ENCODE measurements around the gene AHI1.

The AHI1 gene

DNA sequence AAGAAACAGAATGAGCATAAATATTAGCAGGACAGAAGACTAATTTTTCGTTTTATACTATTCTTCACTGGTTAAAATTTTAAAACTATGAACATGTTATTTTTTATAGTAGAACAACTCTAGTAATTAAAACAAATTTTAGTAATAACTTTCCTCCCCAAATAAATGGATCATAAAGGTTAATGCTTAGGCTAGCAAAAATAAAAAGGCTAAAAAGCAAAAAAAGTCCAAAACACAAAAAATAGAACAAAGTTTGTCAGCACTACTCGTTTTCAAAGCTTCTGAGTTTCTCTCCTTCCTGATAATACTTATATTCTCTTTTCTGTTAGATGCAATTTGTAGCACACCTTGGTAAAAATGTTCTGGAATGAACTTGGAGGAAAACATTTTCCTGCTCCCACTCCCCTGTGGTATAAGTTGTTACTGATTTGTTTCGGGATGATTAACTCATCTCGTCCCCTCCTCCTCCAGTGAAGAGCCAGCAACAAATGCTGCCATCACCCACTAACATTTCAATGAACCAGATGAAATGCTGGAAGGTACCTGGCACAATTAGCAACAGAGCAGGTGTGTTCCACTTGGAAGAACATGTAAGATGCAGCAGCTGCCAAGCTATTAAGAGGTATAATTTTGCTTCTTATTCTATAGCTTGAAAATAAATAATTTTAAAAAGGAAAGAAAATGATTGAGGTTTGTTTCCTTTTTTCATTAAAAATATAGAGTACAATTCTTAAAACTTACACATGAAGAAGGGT, 185.9 kb downstream of the AHI1 start:
- no peak for DNase-seq (ENCODE audit: extremely low spot score)
- CTCF ChIA-PET = interaction anchor here (1.2 to 1.5 kb wide), 2 partner anchors 10 to 14 kb away, joined by 4 to 6 read pairs; no protein-coding TSS in a partner anchor
- POLR2A ChIA-PET = no interaction called here
- TF ChIP-seq, protein P1, sequence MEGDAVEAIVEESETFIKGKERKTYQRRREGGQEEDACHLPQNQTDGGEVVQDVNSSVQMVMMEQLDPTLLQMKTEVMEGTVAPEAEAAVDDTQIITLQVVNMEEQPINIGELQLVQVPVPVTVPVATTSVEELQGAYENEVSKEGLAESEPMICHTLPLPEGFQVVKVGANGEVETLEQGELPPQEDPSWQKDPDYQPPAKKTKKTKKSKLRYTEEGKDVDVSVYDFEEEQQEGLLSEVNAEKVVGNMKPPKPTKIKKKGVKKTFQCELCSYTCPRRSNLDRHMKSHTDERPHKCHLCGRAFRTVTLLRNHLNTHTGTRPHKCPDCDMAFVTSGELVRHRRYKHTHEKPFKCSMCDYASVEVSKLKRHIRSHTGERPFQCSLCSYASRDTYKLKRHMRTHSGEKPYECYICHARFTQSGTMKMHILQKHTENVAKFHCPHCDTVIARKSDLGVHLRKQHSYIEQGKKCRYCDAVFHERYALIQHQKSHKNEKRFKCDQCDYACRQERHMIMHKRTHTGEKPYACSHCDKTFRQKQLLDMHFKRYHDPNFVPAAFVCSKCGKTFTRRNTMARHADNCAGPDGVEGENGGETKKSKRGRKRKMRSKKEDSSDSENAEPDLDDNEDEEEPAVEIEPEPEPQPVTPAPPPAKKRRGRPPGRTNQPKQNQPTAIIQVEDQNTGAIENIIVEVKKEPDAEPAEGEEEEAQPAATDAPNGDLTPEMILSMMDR (IDR thresholded peaks at IDR 0.05; ENCODE audit: control extremely low read depth, extremely low read depth, low read depth, missing control alignments) = no peak

DNA sequence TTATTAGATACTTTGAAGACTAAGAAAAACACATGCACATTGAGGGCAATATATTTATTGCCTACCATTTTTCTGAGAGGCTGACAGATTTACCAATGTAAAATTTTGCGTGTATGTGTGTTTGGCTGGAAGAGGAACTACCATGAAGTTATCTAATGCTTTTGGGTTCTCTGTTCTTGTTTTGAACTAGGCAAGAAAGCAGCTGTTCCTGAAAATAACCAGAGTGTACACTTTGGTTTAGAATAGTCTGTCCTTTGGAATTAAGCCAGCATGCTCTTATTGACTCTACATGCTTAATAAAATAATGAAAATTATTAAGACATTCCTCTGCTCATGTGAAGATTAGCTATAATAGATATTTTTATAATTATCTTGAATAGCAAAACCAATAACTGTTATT, 187.2 kb downstream of the AHI1 start:
- CTCF ChIA-PET = interaction anchor here (0.7 kb wide), 1 partner anchor 12 kb away, joined by 3 read pairs; no protein-coding TSS in a partner anchor
- peak; percentile 24 for DNase-seq (ENCODE audit: extremely low spot score)
- POLR2A ChIA-PET = no interaction called here
- TF ChIP-seq, protein P1 (IDR thresholded peaks at IDR 0.05; ENCODE audit: control extremely low read depth, extremely low read depth, low read depth, missing control alignments) = no peak

DNA sequence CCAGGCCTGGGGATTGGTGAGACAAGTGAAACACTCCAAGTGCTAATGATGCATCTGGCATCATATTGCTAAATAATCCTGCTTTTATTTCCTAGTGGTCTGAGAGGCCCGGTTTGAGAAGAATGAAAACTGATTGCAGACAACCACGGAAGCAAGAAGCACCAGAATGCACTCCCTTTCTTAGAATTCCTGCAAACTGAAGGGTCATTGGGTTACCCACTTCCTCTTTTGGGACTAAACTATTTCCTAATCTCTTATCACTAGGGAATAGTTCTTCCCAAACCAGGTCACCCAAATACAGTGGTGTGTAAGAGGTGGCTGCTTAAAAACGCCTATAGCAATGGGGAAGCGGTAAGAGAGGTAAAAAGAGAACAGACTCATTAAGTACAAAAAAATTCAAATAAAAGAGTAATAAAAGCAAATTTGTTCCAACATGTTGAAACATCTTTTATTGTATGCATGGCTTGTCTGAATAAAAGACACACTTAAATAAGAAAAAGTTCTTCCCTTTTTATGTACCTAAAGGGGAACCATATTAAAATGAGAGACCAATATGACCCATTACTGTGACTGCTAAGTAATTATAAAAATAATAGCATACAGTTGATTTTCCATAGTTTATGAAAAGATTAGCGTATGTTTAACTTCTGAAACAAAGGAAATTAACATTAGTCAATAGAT, 190.7 kb downstream of the AHI1 start:
- ChIA-PET CTCF (no interaction called here), POLR2A (no interaction called here)
- DNase-seq (ENCODE audit: extremely low spot score) = no peak
- TF ChIP-seq, protein P1 (IDR thresholded peaks at IDR 0.05; ENCODE audit: control extremely low read depth, extremely low read depth, low read depth, missing control alignments) = no peak

DNA sequence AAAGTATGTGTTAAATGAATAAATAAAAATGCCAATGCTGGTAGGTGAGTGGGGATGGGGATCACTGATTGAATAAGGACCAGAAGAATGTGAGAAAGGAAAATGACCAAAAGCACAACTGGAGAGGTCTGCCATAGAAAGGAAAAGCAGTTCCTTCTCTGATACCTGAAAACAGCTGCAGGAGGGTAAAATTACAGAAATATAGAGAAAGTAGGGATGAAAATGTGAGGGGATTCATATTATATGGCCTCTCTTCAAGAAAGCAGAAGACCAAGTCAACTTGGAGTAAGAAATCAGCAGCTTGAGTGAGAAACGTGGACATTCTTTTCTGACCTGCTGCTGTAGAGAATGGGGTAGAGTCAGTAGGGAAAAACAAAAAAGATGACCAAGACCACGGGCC, 191.4 kb downstream of the AHI1 start:
- no peak for DNase-seq (ENCODE audit: extremely low spot score)
- POLR2A ChIA-PET = no interaction called here
- CTCF ChIA-PET = interaction anchor here (1.3 kb wide), 1 partner anchor 11 kb away, joined by 3 read pairs; no protein-coding TSS in a partner anchor
- TF ChIP-seq, protein P1 (IDR thresholded peaks at IDR 0.05; ENCODE audit: control extremely low read depth, extremely low read depth, low read depth, missing control alignments) = no peak

DNA sequence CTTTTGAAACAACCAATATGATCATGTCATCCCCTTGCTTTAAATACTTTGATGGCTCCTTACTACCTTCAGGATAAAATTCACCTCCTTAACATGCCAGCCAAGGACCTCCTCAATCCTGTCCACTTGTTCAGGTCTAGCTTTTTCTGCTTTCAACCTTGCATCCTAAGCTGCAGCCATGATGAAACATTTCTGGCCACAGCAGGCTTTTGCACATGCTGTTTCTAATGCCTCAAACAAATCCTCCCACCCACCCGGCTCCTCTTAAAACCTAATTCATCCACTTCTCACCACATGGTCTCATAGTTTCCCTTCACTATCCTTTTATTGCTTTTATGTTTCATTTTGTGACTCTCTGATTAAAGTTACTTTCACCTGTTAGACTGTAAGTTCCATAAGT, 191.9 kb downstream of the AHI1 start:
- ChIA-PET CTCF (interaction anchor here (1.3 kb wide), 1 partner anchor 11 kb away, joined by 3 read pairs; no protein-coding TSS in a partner anchor), POLR2A (no interaction called here)
- no peak for DNase-seq (ENCODE audit: extremely low spot score)
- TF ChIP-seq, protein P1 (IDR thresholded peaks at IDR 0.05; ENCODE audit: control extremely low read depth, extremely low read depth, low read depth, missing control alignments) = no peak

DNA sequence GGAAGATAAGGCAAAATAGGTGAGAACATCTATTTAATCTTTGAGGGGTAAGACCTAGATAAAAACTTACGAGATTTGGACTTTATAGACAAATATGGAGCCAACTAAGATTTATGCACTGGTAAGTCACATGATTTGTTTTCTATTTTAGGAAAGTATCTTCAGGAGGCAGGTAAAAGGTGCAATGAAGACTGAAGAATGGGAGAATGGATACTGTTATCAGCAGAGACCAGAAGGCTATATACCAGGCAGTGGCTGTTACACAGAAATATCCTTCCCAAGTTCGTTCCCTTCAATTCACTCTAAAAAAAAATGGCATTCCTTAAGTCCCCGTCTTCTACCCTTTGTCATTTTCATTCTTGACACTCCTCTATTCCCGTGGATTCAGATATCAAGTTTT, 192.7 kb downstream of the AHI1 start:
- ChIA-PET CTCF (interaction anchor here (1.3 kb wide), 1 partner anchor 12 kb away, joined by 3 read pairs; no protein-coding TSS in a partner anchor), POLR2A (no interaction called here)
- TF ChIP-seq, protein P1 (IDR thresholded peaks at IDR 0.05; ENCODE audit: control extremely low read depth, extremely low read depth, low read depth, missing control alignments) = no peak
- DNase-seq (ENCODE audit: extremely low spot score) = no peak
